Chondrocyte (in vitro differentiated cells): Measurements from ENCODE around the gene CHCHD3. TPM values are rescaled to one million over a fixed set of nuclear protein-coding genes. Genes with fewer than 3 reads are reported as not detected.

Experiments used
- DNase-seq: peaks from one replicate; pipeline ENCODE4 v3.0.0; 2021; ENCODE audit warnings: mixed read lengths, low spot score
- H3K27ac Mint-ChIP-seq: one replicate; pipeline ENCODE4 v1.8.0; 2021; ENCODE audit warnings: mild to moderate bottlenecking, moderate library complexity, mixed read lengths; ENCODE audit not compliant: unreplicated experiment
- H3K27me3 Mint-ChIP-seq: 2 replicates; pipeline ENCODE4 v1.8.0; 2021; ENCODE audit warnings: low read depth, mixed read lengths
- H3K36me3 Mint-ChIP-seq: 2 replicates; pipeline ENCODE4 v1.8.0; 2021; ENCODE audit warnings: low read depth, mixed read lengths
- H3K4me1 Mint-ChIP-seq: 2 replicates; pipeline ENCODE4 v1.8.0; 2021; ENCODE audit warnings: low read depth, mild to moderate bottlenecking, mixed read lengths
- H3K4me3 Mint-ChIP-seq: one replicate; pipeline ENCODE4 v1.8.0; 2021; ENCODE audit warnings: mild to moderate bottlenecking, moderate library complexity, mixed read lengths; ENCODE audit not compliant: unreplicated experiment
- H3K9me3 Mint-ChIP-seq: 2 replicates; pipeline ENCODE4 v1.8.0; 2021; ENCODE audit warnings: low read depth, mixed read lengths
- total RNA-seq: library from RNA; stranded (reverse); gene quantifications from 3 replicates; pipeline ENCODE4 v1.2.1, GENCODE V29; 2021
- TF ChIP-seq, protein P1 (sequence below): fragments of 200-600 bp; sonication (generic); IDR thresholded peaks from 2 replicates; pipeline ENCODE4 v1.5.0; 2021; ENCODE audit warnings: antibody characterized with exemption, mild to moderate bottlenecking, moderate library complexity

Gene CHCHD3
- total RNA-seq, 1 donor from 2014 or later = 42.6 TPM

DNA sequence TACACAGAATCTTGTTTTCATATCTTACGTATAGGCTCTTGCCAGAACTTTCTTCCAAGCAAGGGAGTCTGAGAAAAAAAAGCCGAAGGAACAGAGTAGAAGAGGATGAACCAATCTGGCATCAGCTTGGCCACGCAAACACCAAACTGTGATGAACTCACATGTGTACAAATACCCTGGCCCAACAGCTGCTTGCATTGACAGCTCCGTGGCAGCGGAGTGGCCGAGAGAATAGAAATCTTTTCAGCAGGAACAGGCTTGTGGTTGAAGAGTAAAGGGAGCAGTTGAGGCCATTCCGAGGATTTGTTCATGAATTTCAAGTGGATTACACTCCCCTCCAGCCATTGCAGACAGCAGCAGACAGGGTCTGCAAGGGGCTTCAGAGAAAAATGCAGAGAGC is 331.8 kb downstream of the CHCHD3 start:
- no peak for DNase-seq
- H3K4me3 Mint-ChIP-seq = no peak overlapping the region
- TF ChIP-seq, protein P1, sequence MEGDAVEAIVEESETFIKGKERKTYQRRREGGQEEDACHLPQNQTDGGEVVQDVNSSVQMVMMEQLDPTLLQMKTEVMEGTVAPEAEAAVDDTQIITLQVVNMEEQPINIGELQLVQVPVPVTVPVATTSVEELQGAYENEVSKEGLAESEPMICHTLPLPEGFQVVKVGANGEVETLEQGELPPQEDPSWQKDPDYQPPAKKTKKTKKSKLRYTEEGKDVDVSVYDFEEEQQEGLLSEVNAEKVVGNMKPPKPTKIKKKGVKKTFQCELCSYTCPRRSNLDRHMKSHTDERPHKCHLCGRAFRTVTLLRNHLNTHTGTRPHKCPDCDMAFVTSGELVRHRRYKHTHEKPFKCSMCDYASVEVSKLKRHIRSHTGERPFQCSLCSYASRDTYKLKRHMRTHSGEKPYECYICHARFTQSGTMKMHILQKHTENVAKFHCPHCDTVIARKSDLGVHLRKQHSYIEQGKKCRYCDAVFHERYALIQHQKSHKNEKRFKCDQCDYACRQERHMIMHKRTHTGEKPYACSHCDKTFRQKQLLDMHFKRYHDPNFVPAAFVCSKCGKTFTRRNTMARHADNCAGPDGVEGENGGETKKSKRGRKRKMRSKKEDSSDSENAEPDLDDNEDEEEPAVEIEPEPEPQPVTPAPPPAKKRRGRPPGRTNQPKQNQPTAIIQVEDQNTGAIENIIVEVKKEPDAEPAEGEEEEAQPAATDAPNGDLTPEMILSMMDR = no peak
- H3K27ac Mint-ChIP-seq = no peak overlapping the region
- H3K9me3 Mint-ChIP-seq = peaks cover 12% of the 10 kb centered on the region
- peaks cover 22% of the 10 kb centered on the region for H3K27me3 Mint-ChIP-seq
- H3K36me3 Mint-ChIP-seq = peaks cover 5% of the 10 kb centered on the region
- no peaks in the 10 kb centered on the region for H3K4me1 Mint-ChIP-seq

DNA sequence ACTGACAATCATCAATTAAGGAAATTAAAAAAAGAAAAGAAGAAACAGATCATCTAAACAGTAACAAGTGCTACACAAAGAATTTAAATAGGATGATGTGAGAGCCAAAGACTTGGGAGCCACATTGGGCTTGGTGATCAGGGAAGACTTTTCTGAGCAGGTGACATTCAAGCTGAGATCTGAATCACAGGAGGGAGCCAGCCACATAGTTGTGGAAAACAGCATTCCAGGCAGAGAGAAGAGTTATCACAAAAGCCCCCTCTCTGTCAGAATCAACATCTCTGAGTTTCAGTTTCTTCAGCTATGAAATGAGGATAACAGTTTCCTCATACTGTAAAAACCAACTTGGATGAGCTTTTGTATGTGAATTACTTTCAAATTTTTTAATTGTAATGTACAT is 336.4 kb downstream of the CHCHD3 start:
- Mint-ChIP-seq H3K27ac (no peak overlapping the region), H3K4me1 (peaks cover 11% of the 10 kb centered on the region), H3K9me3 (peaks cover 36% of the 10 kb centered on the region), H3K27me3 (peaks cover 16% of the 10 kb centered on the region), H3K4me3 (no peak overlapping the region), H3K36me3 (peaks cover 10% of the 10 kb centered on the region)
- DNase-seq = no peak
- TF ChIP-seq, protein P1 = no peak

DNA sequence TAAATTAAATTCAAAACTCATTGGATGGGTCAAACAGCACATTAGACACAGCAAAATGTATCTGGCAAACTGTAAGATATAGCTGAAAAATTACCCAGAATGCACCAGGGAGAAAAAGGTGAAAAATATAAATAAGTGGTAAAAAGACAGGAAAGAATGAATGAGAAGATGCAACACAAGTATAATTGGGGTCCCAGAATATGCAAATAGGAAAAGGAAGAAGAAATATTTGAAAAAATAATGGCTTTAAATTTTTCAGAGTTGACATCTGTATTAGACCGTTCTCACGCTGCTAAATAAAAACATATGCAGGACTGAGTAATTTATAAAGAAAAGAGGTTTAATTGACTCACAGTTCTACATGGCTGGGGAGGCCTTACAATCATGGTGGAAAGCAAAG is 337.9 kb downstream of the CHCHD3 start:
- H3K4me3 Mint-ChIP-seq = no peak overlapping the region
- peaks cover 9% of the 10 kb centered on the region for H3K27me3 Mint-ChIP-seq
- TF ChIP-seq, protein P1 = no peak
- no peak overlapping the region for H3K27ac Mint-ChIP-seq
- peaks cover 36% of the 10 kb centered on the region for H3K9me3 Mint-ChIP-seq
- peaks cover 18% of the 10 kb centered on the region for H3K4me1 Mint-ChIP-seq
- no peak for DNase-seq
- H3K36me3 Mint-ChIP-seq = peaks cover 10% of the 10 kb centered on the region

DNA sequence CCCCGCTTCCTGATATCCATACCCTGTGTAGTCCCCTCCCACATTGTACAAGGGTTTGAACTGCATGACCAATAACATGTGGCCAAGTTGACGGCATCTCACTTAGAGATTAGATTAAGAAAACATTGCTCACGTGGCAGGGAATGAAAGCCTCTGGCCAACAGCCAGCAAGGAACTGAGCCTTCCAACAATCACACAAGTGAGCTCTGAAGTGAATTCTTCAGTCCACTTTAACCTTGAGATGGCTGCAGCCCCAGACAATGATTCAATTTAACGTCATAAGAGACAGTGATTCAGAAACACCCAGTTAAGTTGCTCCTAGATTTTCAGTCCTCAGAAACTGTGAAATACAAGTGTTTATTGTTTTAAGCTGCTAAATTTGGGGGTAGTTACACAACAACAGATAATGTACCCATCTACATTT is 339.7 kb downstream of the CHCHD3 start:
- DNase-seq = no peak
- Mint-ChIP-seq H3K4me3 (no peak overlapping the region), H3K36me3 (peaks cover 9% of the 10 kb centered on the region), H3K9me3 (peaks cover 32% of the 10 kb centered on the region), H3K27ac (no peak overlapping the region), H3K4me1 (peaks cover 24% of the 10 kb centered on the region), H3K27me3 (no peaks in the 10 kb centered on the region)
- TF ChIP-seq, protein P1 = no peak

DNA sequence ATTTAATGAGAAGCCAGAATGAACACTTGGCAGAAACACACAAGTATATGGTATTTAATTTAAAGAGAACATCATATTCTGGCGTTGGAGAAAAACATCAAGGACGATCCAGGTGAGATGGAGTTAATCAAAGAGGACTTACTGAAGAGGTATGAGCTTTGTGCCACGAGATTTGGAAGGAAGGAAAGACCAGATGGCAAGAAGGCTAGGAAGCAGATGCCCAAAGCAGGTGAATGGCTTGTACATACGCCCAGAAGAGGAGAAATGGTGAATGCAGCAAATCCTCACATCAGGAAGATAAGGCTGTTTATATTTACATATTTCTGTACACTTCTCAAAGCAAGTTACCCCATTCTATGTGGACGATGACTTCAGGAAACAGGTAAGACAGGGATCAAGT is 341.7 kb downstream of the CHCHD3 start:
- Mint-ChIP-seq H3K27ac (no peak overlapping the region), H3K4me1 (peaks cover 24% of the 10 kb centered on the region), H3K27me3 (no peaks in the 10 kb centered on the region), H3K36me3 (peaks cover 6% of the 10 kb centered on the region), H3K9me3 (peaks cover 24% of the 10 kb centered on the region), H3K4me3 (no peak overlapping the region)
- no peak for DNase-seq
- TF ChIP-seq, protein P1 = no peak
